DOHH2 (cell line): ENCODE results near the gene TCIRG1.

Experiments used
- H3F3A ChIP-seq: fragments of 200-600 bp; sonication (generic), shearing (Covaris generic); 2 replicates; pipeline ENCODE4 v1.6.0; 2016; ENCODE audit warnings: antibody characterized with exemption, mild to moderate bottlenecking; ENCODE audit not compliant: control insufficient read depth, insufficient read depth
- H3K27ac ChIP-seq: fragments of 200-600 bp; sonication (generic); 2 replicates; pipeline ENCODE4 v1.5.1; 2014; ENCODE audit warnings: low read depth, mild to moderate bottlenecking, low read length, moderate library complexity
- H3K27me3 ChIP-seq: fragments of 200-600 bp; sonication (generic); 2 replicates; pipeline ENCODE4 v1.6.1; 2014; ENCODE audit warnings: mild to moderate bottlenecking, low read length, mixed read lengths; ENCODE audit not compliant: control insufficient read depth
- H3K36me3 ChIP-seq: fragments of 200-600 bp; sonication (generic); 2 replicates; pipeline ENCODE4 v1.6.1; 2014; ENCODE audit warnings: mild to moderate bottlenecking, low read length, moderate library complexity, mixed read lengths; ENCODE audit not compliant: control insufficient read depth
- H3K4me1 ChIP-seq: fragments of 200-600 bp; sonication (generic); 2 replicates; pipeline ENCODE4 v1.6.1; 2014; ENCODE audit warnings: mild to moderate bottlenecking, low read length, mixed read lengths; ENCODE audit not compliant: control insufficient read depth
- H3K4me2 ChIP-seq: fragments of 200-600 bp; sonication (generic); 2 replicates; pipeline ENCODE4 v1.6.0; 2014; ENCODE audit warnings: mild to moderate bottlenecking, low read length, moderate library complexity
- H3K4me3 ChIP-seq: fragments of 200-600 bp; sonication (generic); 2 replicates; pipeline ENCODE4 v1.5.1; 2014; ENCODE audit warnings: mild to moderate bottlenecking, low read length, mixed read lengths
- H3K79me2 ChIP-seq: fragments of 200-600 bp; sonication (generic); 2 replicates; pipeline ENCODE4 v1.6.1; 2014; ENCODE audit warnings: mild to moderate bottlenecking, low read length, mixed read lengths; ENCODE audit not compliant: control insufficient read depth
- H3K9me2 ChIP-seq: fragments of 200-600 bp; sonication (generic); replicated peaks from 2 replicates; pipeline ENCODE4 v1.6.1; 2014; ENCODE audit warnings: mild to moderate bottlenecking, low read length, mixed read lengths; ENCODE audit not compliant: control insufficient read depth
- H3K9me3 ChIP-seq: fragments of 200-600 bp; sonication (generic); 2 replicates; pipeline ENCODE4 v1.6.1; 2014; ENCODE audit warnings: antibody characterized with exemption, low read length, mixed read lengths; ENCODE audit not compliant: control insufficient read depth, insufficient read depth
- H4K20me1 ChIP-seq: fragments of 200-600 bp; sonication (generic); 2 replicates; pipeline ENCODE4 v1.6.0; 2014; ENCODE audit warnings: low read depth, mild to moderate bottlenecking, antibody characterized with exemption, low read length, moderate library complexity; ENCODE audit not compliant: control insufficient read depth, insufficient read depth
- EZH2phosphoT487 ChIP-seq: fragments of 200-600 bp; sonication (generic); IDR thresholded peaks from 2 replicates; pipeline ENCODE4 v1.6.1; 2017; ENCODE audit warnings: borderline replicate concordance, mild to moderate bottlenecking, antibody characterized with exemption, low read length, moderate library complexity, mixed read lengths
- TF ChIP-seq, protein P1 (sequence below): fragments of 200-600 bp; sonication (generic); IDR thresholded peaks from one replicate; pipeline ENCODE4 v1.5.1; 2014; ENCODE audit warnings: antibody characterized with exemption, mild to moderate bottlenecking, low read depth, low read length; ENCODE audit not compliant: poor library complexity, severe bottlenecking

TCIRG1 gene

DNA sequence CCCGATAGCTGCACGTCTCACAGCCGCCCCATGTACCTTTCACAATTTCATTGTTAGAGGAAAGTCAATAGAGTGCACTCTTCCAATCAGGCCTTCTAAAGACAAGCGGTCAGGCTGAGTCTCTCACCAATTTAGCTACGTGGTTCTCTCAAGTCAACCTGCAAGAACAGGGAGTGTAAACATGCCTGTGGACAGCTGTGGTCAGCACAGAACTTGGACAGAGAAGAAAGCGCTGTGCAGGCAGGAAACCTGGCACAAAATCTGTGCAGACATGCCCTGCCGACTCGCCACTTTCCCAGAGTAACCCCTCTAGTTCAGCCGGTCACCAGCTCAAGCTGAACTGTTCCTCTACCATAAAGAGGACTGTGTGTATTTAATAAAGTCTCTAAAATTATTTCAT is 42.9 kb downstream of the TCIRG1 start:
- H4K20me1 ChIP-seq, result no peaks in the 10 kb centered on the region
- no peaks in the 10 kb centered on the region for H3K9me3 ChIP-seq
- no peaks in the 10 kb centered on the region for H3K27me3 ChIP-seq
- no peak overlapping the region for H3K4me2 ChIP-seq
- H3K4me1 ChIP-seq, result no peaks in the 10 kb centered on the region
- H3K27ac ChIP-seq, result no peak overlapping the region
- no peaks in the 10 kb centered on the region for H3K79me2 ChIP-seq
- peaks cover 4% of the 10 kb centered on the region for H3K36me3 ChIP-seq
- no peak for TF ChIP-seq EZH2phosphoT487
- TF ChIP-seq, protein P1, sequence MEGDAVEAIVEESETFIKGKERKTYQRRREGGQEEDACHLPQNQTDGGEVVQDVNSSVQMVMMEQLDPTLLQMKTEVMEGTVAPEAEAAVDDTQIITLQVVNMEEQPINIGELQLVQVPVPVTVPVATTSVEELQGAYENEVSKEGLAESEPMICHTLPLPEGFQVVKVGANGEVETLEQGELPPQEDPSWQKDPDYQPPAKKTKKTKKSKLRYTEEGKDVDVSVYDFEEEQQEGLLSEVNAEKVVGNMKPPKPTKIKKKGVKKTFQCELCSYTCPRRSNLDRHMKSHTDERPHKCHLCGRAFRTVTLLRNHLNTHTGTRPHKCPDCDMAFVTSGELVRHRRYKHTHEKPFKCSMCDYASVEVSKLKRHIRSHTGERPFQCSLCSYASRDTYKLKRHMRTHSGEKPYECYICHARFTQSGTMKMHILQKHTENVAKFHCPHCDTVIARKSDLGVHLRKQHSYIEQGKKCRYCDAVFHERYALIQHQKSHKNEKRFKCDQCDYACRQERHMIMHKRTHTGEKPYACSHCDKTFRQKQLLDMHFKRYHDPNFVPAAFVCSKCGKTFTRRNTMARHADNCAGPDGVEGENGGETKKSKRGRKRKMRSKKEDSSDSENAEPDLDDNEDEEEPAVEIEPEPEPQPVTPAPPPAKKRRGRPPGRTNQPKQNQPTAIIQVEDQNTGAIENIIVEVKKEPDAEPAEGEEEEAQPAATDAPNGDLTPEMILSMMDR, result no peak
- H3F3A ChIP-seq, result no peaks in the 10 kb centered on the region
- H3K4me3 ChIP-seq, result no peak overlapping the region
- no peaks in the 10 kb centered on the region for H3K9me2 ChIP-seq

DNA sequence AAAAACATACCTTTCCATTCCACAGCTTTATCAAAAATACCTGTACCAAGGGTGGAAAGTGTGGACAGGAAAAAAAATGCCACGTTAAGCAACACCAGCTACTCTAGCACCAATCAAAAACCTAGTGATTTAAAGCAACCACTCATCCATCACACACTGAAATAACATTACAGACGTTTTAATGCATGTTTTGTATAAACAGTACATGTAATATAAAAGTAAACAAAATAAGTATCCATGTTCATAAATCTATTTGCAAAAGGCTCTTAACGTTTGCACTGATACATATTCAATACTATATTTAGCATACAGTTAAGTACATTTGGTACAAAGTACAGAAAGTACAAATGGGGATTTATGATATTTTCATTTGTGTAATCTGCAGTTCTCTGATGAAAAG is 43.7 kb downstream of the TCIRG1 start:
- Histone ChIP-seq H4K20me1 (no peaks in the 10 kb centered on the region), H3K36me3 (peaks cover 4% of the 10 kb centered on the region), H3F3A (no peaks in the 10 kb centered on the region), H3K79me2 (no peaks in the 10 kb centered on the region), H3K9me3 (no peaks in the 10 kb centered on the region), H3K27me3 (no peaks in the 10 kb centered on the region), H3K9me2 (no peaks in the 10 kb centered on the region), H3K4me1 (no peaks in the 10 kb centered on the region), H3K4me2 (no peak overlapping the region), H3K4me3 (no peak overlapping the region), H3K27ac (no peak overlapping the region)
- TF ChIP-seq, protein P1, result no peak
- no peak for TF ChIP-seq EZH2phosphoT487

DNA sequence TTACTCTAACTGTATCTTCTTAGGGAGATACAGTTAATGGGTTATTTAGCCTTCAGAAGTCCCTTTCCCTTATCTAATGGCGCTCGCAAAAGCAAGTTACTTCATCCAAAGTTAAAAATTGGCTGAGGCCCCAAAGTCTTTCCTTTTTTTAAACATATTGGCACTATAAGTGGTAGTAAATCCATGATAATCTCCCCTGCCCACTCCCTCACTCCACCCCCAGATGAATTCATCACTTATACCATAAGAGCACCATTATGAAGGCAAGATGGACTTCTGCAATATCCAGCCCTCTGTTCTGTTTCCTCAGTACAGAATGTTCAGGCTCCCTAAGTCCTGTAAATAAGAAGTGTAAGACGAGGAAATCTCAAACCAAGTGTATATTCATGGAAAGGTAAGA is 44.7 kb downstream of the TCIRG1 start:
- Histone ChIP-seq H3K27ac (no peak overlapping the region), H3K9me3 (no peaks in the 10 kb centered on the region), H3K9me2 (no peaks in the 10 kb centered on the region), H3K4me2 (no peak overlapping the region), H3F3A (no peaks in the 10 kb centered on the region), H3K4me1 (no peaks in the 10 kb centered on the region), H4K20me1 (no peaks in the 10 kb centered on the region), H3K36me3 (peaks cover 4% of the 10 kb centered on the region), H3K79me2 (no peaks in the 10 kb centered on the region), H3K4me3 (no peak overlapping the region), H3K27me3 (no peaks in the 10 kb centered on the region)
- TF ChIP-seq, protein P1, result no peak
- no peak for TF ChIP-seq EZH2phosphoT487

DNA sequence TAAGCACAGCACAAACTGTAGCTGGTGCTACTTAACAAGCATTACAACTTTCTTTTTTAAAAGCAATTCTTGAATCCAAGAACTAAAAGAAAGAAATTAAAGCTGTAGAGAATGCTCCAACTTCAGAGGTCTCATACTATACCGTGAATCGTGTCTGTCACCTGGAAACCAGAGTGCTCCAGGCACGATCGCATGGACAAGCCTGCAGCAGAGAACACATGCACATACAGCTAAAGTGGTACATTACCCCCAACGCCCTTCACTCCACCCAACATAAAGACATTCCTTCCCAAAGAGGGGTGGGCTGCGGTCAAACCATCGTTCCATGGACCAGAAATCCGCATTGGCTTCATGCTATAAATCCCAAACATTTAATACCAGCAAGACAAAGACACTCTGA is 50.9 kb downstream of the TCIRG1 start:
- Histone ChIP-seq H3K79me2 (no peaks in the 10 kb centered on the region), H3K27ac (no peak overlapping the region), H3K4me2 (no peak overlapping the region), H3K36me3 (no peaks in the 10 kb centered on the region; the same call in 1 of the 2 replicates), H3K27me3 (no peaks in the 10 kb centered on the region), H4K20me1 (no peaks in the 10 kb centered on the region), H3K4me3 (no peak overlapping the region), H3F3A (no peaks in the 10 kb centered on the region), H3K9me3 (no peaks in the 10 kb centered on the region), H3K9me2 (no peaks in the 10 kb centered on the region), H3K4me1 (peaks cover 17% of the 10 kb centered on the region)
- TF ChIP-seq, protein P1, result no peak
- no peak for TF ChIP-seq EZH2phosphoT487
